IPS-11a (cell line): ENCODE results near the gene PPP1R14D.
"Not testable (repeated sequence)": the region's sequence is repeated elsewhere in the genome, so short reads cannot be mapped to it uniquely, and the experiment has no call there.

Experiments
- H3K4me3 ChIP-seq: one replicate; pipeline ENCODE4 v1.5.1; 2013; ENCODE audit warnings: low read depth, low read length, control low read depth

Gene PPP1R14D, protein sequence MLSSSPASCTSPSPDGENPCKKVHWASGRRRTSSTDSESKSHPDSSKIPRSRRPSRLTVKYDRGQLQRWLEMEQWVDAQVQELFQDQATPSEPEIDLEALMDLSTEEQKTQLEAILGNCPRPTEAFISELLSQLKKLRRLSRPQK

GRCh38 chr15:40828447-40829036 lies at the start of gene PPP1R14D:
PPP1R14D (minus strand) TSS chr15:40828708; CDS start chr15:40828641, 67 bp downstream.
- no peak within 1 kb of the TSS for H3K4me3 ChIP-seq

DNA sequence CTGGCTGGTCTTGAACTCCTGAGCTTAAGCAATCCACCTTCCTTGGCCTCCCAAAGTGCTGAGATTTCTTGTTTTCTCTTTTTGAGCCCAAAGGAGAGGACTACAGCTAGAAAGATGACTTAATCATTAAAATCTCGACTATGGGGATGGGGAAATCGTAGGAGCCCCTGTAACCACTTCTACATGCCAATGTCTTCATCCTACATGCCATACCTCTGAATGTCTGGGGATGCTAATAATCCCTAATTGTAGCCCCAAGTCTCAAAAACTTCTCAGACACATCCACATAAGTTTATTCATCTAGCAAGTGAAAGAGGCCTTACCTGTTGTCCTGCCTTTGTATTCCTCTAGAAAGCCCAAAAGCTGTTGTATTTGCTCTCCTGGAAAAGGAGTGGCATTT lies 49.2 kb upstream of the PPP1R14D start:
- H3K4me3 ChIP-seq: no peak overlapping the region

DNA sequence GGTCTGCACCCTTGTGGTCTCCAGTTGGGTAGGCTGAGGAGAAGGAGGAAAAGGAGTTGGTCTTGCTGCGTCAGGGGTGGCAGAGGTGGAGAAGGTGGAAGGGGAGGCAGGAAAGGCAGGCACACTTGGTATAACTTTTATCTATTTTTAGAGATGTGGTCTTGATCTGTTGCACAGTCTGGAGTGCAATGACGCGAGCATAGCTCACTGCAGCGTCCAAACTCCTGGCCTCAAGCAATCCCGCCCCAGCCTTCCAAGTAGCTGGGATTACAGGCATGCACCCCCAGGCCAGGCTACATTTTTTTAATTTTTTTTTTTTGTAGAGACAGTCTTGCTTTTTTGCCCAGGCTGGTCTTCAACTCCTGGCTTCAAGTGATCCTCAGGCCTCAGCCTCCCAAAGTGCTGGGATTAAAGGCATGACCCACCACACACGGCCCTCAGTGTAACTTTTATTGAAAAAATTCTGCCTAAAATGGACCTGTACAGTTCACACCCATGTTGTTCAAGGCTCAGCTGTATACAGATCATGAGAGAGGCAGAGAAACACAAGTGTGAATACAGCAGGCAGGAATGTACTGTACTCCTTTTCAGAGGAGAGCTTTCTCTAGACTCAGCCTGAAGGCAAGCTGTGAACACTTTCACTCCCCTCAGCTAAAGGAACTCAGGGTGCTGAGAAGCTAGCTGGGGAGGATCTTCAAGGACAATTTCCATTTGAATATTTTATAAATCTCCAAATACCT lies 47.7 kb upstream of the PPP1R14D start:
- H3K4me3 ChIP-seq: no peak overlapping the region

- H3K4me3 ChIP-seq: peak within 1 kb of the TSS; percentile 67
Observed at GRCh38 chr15:40873694-40874561, 45.4 kb upstream of the PPP1R14D start, which contains the start of gene RHOV. RHOV (minus strand) TSS chr15:40874234; CDS start chr15:40874139, 95 bp downstream.

DNA sequence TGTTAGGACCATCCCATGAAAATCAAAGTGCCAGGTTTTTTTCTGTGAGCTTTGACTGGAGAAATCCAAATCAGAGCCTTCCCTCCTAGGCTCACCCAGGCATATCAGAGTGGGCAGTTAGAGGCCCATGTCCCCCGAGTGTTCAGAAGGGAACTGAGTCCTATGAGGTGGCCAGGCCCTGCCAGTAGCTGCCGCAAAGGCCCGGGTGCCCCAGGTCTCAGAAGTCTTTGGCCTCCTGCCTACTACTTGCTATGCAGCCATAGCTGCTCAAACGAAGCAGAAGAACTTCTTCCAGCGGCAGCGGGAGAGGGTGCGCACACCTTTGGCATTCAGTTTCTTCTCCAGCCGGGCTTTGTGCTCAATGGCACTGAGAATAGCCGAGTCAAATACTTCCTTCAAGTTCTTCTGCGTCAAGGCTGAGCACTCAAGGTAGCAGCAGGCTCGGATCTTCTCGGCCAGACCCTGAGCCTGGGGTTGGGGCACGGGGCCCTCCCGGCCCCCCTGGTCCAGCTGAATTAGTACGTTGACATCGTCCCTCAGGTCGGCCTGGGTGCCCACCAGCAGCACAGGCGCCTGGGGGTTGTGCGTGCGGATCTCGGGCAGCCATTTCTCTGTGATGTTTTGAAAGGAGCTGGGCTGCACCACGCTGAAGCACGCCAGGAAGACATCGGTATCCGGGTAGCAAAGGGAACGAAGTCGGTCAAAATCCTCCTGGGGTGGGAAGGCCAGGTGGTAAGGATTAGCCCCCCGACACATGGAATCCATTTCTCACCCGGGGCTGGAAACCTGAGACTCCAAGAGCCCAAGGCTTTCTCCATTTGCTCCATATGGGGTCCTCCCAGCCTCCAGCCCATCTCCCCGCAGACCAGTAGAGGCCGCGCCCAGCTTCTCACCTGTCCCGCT lies 44.5 kb upstream of the PPP1R14D start:
- H3K4me3 ChIP-seq: no peak overlapping the region

GRCh38 chr15:40871749-40872617 lies 43.5 kb upstream of the PPP1R14D start:
- H3K4me3 ChIP-seq: no peak overlapping the region

GRCh38 chr15:40870716-40871115 lies 42.2 kb upstream of the PPP1R14D start:
- H3K4me3 ChIP-seq: no peak overlapping the region

DNA sequence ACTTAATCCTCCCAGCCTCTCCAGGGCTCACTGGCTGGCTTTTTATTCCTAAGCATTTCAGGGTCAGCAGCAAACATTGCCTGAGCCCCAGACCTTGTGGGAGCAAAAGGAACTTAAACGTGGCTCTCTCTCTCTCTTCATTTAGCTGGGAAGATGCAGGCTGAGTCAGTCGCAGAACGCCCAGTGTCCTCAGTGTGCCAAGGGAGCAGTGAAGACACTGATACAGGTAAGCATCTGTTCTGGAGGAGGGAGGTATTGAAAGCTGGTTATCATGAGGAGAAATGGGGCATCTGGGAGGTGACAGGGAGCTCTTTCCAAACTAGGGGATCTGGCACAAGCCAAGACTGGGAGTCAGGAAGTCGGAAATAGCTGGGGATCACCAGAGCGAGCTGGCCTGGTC lies 41.2 kb upstream of the PPP1R14D start:
- H3K4me3 ChIP-seq: no peak overlapping the region

DNA sequence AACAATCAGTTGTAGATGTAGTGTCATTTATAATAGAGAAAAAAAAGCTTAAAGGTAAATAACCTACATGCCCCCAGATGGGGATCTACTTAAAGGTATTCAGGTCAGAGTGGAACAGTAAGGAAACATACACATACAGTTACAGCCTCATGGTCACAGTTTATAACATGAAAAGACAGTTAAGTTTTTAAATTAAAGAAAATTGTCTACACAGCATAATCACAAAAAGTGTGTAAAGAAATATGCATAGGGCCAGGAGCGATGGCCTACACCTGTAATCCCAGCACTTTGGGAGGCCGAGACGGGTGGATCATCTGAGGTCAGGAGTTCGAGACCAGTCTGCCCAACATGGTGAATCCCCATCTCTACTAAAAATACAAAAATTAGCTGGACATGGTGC lies 38.7 kb upstream of the PPP1R14D start:
- no peak overlapping the region for H3K4me3 ChIP-seq

- H3K4me3 ChIP-seq: no peak overlapping the region
Observed at GRCh38 chr15:40863660-40864270, 35.3 kb upstream of the PPP1R14D start.

GRCh38 chr15:40861147-40861546 lies 32.6 kb upstream of the PPP1R14D start:
- not testable (repeated sequence) for H3K4me3 ChIP-seq

GRCh38 chr15:40859206-40859851 lies 30.8 kb upstream of the PPP1R14D start:
- no peak overlapping the region for H3K4me3 ChIP-seq

- H3K4me3 ChIP-seq: no peak overlapping the region
Observed at GRCh38 chr15:40858706-40859105, 30.2 kb upstream of the PPP1R14D start.

GRCh38 chr15:40857601-40858341 lies 29.3 kb upstream of the PPP1R14D start:
- H3K4me3 ChIP-seq: no peak overlapping the region

DNA sequence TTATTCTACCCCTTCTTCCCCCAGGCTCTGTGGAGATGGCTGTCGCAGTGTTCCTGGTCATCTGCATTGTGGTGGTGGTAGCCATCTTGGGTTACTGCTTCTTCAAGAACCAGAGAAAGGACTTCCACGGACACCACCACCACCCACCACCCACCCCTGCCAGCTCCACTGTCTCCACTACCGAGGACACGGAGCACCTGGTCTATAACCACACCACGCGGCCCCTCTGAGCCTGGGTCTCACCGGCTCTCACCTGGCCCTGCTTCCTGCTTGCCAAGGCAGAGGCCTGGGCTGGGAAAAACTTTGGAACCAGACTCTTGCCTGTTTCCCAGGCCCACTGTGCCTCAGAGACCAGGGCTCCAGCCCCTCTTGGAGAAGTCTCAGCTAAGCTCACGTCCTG lies 28.2 kb upstream of the PPP1R14D start:
- no peak overlapping the region for H3K4me3 ChIP-seq

DNA sequence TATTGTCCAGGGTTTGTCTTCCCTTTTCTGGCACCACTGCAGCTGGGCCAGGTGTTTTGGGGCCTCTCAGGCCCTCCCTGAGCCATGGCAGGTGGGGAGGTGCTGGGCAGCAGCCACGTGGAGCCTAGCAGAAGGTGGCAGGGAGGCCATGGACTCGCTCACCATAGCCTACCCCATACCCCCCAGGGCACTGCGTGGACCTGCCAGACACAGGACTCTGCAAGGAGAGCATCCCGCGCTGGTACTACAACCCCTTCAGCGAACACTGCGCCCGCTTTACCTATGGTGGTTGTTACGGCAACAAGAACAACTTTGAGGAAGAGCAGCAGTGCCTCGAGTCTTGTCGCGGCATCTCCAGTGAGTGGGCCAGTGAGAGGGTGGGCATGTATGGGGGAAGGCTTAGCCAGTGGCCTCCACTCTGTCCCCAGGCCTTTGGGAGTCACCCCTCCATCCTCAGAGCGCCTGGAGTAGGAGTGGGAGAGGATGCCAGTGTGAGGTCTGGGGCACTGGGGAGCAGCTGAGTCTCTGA lies 27.3 kb upstream of the PPP1R14D start:
- H3K4me3 ChIP-seq: no peak overlapping the region

DNA sequence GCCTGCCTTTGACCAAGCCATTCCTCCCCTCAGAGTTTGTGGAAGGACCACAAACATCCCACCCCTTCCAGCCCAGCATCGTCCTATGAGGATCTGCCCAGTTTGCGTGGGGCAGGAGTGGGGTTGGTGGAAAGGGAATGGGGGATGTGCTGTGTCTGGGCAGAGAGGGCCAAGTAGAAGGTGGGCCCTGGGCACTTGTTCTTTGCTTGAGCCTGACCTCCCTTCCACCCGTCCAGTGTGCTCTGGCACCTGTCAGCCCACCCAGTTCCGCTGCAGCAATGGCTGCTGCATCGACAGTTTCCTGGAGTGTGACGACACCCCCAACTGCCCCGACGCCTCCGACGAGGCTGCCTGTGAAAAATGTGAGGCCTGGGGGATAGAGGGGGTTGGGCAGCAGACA lies 25.7 kb upstream of the PPP1R14D start:
- no peak overlapping the region for H3K4me3 ChIP-seq
